ENCODE results near the gene XYLT1. TPM values are rescaled to one million over a fixed set of nuclear protein-coding genes. Genes with fewer than 3 reads are reported as not detected.
A peak's percentile ranks its signal among the peaks of the same experiment; 100 is the strongest.

Gene XYLT1
- total and polyA plus RNA-seq, 2 of the 8 experiments (the other 6 are each of a cell fraction or from before 2014, with no cell fraction given) = 6.6 to 25.4 TPM

- H2AK5ac ChIP-seq (ENCODE audit: low read depth, low read length) = no peak overlapping the region
- H2BK5ac ChIP-seq (ENCODE audit: low read depth, low read length) = 0 out of 2 replicates have a peak overlapping the region, but pooled peaks have one; percentile 35
- H4K91ac ChIP-seq (replicated peaks; ENCODE audit: insufficient read length, low read length) = peak overlapping the region; percentile 66
- H3K36me3 ChIP-seq (ENCODE audit: control insufficient read depth in 2 of 4, insufficient read depth in 4 of 4, low read length in 3 of 4) = no peaks in the 10 kb centered on the region
- H3K4me1 ChIP-seq (replicated peaks in 1 of 4; ENCODE audit: control insufficient read depth in 3 of 4, insufficient read depth in 4 of 4, low read length in 3 of 4) = peaks cover 3 to 9% (median 5%) of the 10 kb centered on the region in 4 experiments; a peak in 6 of 7 replicates
- FAIRE-seq (no peak), DNase-seq (ENCODE audit: low read depth in 1 of 2, low spot score in 2 of 2) (no peak)
- no peak overlapping the region for H4K5ac ChIP-seq (ENCODE audit: insufficient read length, low read depth, low read length)
- no peak overlapping the region for H3K23ac ChIP-seq (ENCODE audit: insufficient read length)
- H2AFZ ChIP-seq (ENCODE audit: low read length) = no peak overlapping the region
- no peak overlapping the region for H2BK12ac ChIP-seq (ENCODE audit: low read depth, low read length)
- H3K4ac ChIP-seq (replicated peaks; ENCODE audit: insufficient read length, low read depth, low read length) = no peak overlapping the region
- WGBS, 2 experiments (ENCODE audit: extremely low coverage in 1 of 2, insufficient coverage in 1 of 2, insufficient read length in 1 of 2, insufficient replicate concordance in 2 of 2, low coverage in 1 of 2, low lambda C conversion rate in 2 of 2, missing lambda C conversion rate in 1 of 2) = 84% methylated on average over 10 of the region's 10 CpGs; no CpG with 5 or more reads in 1 of the 2 experiments
- peaks cover 0 to 2% of the 10 kb centered on the region in 2 experiments for H4K20me1 ChIP-seq (replicated peaks in 1 of 2; ENCODE audit: control insufficient read depth in 1 of 2, insufficient read depth in 2 of 2, low read length in 2 of 2)
- H4K8ac ChIP-seq (ENCODE audit: extremely low read depth, insufficient read depth, low read length) = no peak overlapping the region
- ChIA-PET POLR2A (ENCODE audit: partially characterized antibody) (interaction anchor here (0.6 to 1.0 kb wide), 3 partner anchors 13 to 50 kb away, joined by 3 to 4 read pairs (median 3); no protein-coding TSS in a partner anchor), CTCF (ENCODE audit: partially characterized antibody) (interaction anchor here (0.6 to 0.7 kb wide), 2 partner anchors 20 to 99 kb away, joined by 3 to 4 read pairs; no protein-coding TSS in a partner anchor)
- no peak overlapping the region for H2BK15ac ChIP-seq (ENCODE audit: low read length)
- H3K27me3 ChIP-seq (replicated peaks in 1 of 4; ENCODE audit: control insufficient read depth in 3 of 4, extremely low read depth in 1 of 4, insufficient read depth in 3 of 4, low read length in 3 of 4) = no peaks in the 10 kb centered on the region
- H3K79me2 ChIP-seq (ENCODE audit: control insufficient read depth in 1 of 2, insufficient read depth in 2 of 2, low read length in 2 of 2) = peaks cover 0 to 8% of the 10 kb centered on the region in 2 experiments; a peak in 2 of 4 replicates
- no peaks in the 10 kb centered on the region for H3K9me3 ChIP-seq (ENCODE audit: insufficient read depth in 2 of 2, low read depth in 1 of 2, low read length in 1 of 2)
- H3K56ac ChIP-seq (replicated peaks; ENCODE audit: insufficient read length, low read depth, low read length) = no peak overlapping the region
- no peak overlapping the region for H3K9ac ChIP-seq (replicated peaks in 1 of 4; ENCODE audit: extremely low read depth in 1 of 4, low read depth in 3 of 4, low read length in 3 of 4)
- no peaks in the 10 kb centered on the region for H3K23me2 ChIP-seq (ENCODE audit: low read depth, low read length)
- no peak overlapping the region for H3K4me2 ChIP-seq (ENCODE audit: insufficient read depth in 1 of 2, low read depth in 2 of 2, low read length in 2 of 2)
- H2BK120ac ChIP-seq (replicated peaks; ENCODE audit: low read depth, low read length) = no peak overlapping the region
- H3K14ac ChIP-seq (ENCODE audit: insufficient read length) = no peak overlapping the region
- H3K4me3 ChIP-seq (ENCODE audit: extremely low read depth in 1 of 4, insufficient read depth in 2 of 4, low read depth in 3 of 4, low read length in 4 of 4) = no peak overlapping the region
- H3K79me1 ChIP-seq (ENCODE audit: low read depth, low read length) = peaks cover 4% of the 10 kb centered on the region
- H3K27ac ChIP-seq (ENCODE audit: low read depth, low read length) = no peak overlapping the region
- H3K18ac ChIP-seq (ENCODE audit: extremely low read depth, low read length) = no peak overlapping the region; the same call in 1 of the 2 replicates
- no peak overlapping the region for H2BK20ac ChIP-seq (ENCODE audit: low read length)
- no peak for TF ChIP-seq POLR2A (IDR thresholded peaks at IDR 0.05; ENCODE audit: control extremely low read depth in 1 of 2, low read depth in 2 of 2, low read length in 2 of 2)
- no peak for TF ChIP-seq TCF12 (IDR thresholded peaks at IDR 0.05; ENCODE audit: low read depth, low read length)
- TF ChIP-seq CHD2 (IDR thresholded peaks at IDR 0.05; ENCODE audit: low read length) = no peak
- no peak for TF ChIP-seq TEAD4 (IDR thresholded peaks at IDR 0.05; ENCODE audit: low read depth, low read length)
- no peak for TF ChIP-seq HDAC2 (IDR thresholded peaks at IDR 0.05; ENCODE audit: borderline replicate concordance in 1 of 2, low read depth in 2 of 2, low read length in 2 of 2)
- no peak for TF ChIP-seq MAFK (IDR thresholded peaks at IDR 0.05; ENCODE audit: low read depth, low read length)
- TF ChIP-seq BRCA1 (IDR thresholded peaks at IDR 0.05; ENCODE audit: low read depth, low read length) = no peak
- TF ChIP-seq USF2 (IDR thresholded peaks at IDR 0.05; ENCODE audit: low read length) = no peak
- no peak for TF ChIP-seq GABPA (IDR thresholded peaks at IDR 0.05; ENCODE audit: borderline replicate concordance, insufficient read depth, low read length)
- TF ChIP-seq POLR2AphosphoS5 (IDR thresholded peaks at IDR 0.05; ENCODE audit: low read depth, low read length) = no peak
- TF ChIP-seq FOSL1 (IDR thresholded peaks at IDR 0.05; ENCODE audit: insufficient read depth, low read depth, low read length) = no peak
- no peak for TF ChIP-seq TBP (IDR thresholded peaks at IDR 0.05; ENCODE audit: low read depth, low read length)
- no peak for TF ChIP-seq YY1 (IDR thresholded peaks at IDR 0.05; ENCODE audit: low read depth, low read length)
Observed at GRCh38 chr16:17403156-17403809, 67.5 kb downstream of the XYLT1 start.

Data from H1 (cell line).